NCI-H82 (cell line): Measurements from ENCODE around the gene APC.
A peak's percentile ranks its signal among the peaks of the same experiment; 100 is the strongest.
"Not testable (repeated sequence)": the region's sequence is repeated elsewhere in the genome, so short reads cannot be mapped to it uniquely, and the experiment has no call there.

Source experiments
- DNase-seq: peaks from one replicate; lab custom pipeline; 2025; lab: John Stamatoyannopoulos, UW

The APC gene

GRCh38 chr5:112857866-112858265 is 120.2 kb downstream of the APC start:
- no peak for DNase-seq

GRCh38 chr5:112860571-112860928 is 122.9 kb downstream of the APC start:
- not testable (repeated sequence) for DNase-seq

GRCh38 chr5:112860929-112861637 is 123.4 kb downstream of the APC start, which contains the start of gene SRP19:
Gene SRP19 (plus strand): TSS chr5:112861287. CDS start chr5:112861377, 90 bp downstream.
- DNase-seq: peak; percentile 98

GRCh38 chr5:112861638-112861985 is 123.9 kb downstream of the APC start:
- DNase-seq: no peak

GRCh38 chr5:112862085-112862484 is 124.4 kb downstream of the APC start:
- DNase-seq: peak; percentile 18

GRCh38 chr5:112863549-112863948 is 125.9 kb downstream of the APC start:
- no peak for DNase-seq

- DNase-seq: no peak
Measured at GRCh38 chr5:112865128-112865527, 127.4 kb downstream of the APC start.

- no peak for DNase-seq
Measured at GRCh38 chr5:112866739-112867138, 129.1 kb downstream of the APC start.

GRCh38 chr5:112867411-112867810 is 129.7 kb downstream of the APC start:
- no peak for DNase-seq

GRCh38 chr5:112869948-112870347 is 132.3 kb downstream of the APC start:
- DNase-seq: no peak

- DNase-seq: no peak
Measured at GRCh38 chr5:112870966-112871365, 133.3 kb downstream of the APC start.

- DNase-seq: no peak
Measured at GRCh38 chr5:112876362-112876761, 138.7 kb downstream of the APC start.

- DNase-seq: no peak
Measured at GRCh38 chr5:112878101-112878500, 140.4 kb downstream of the APC start.

GRCh38 chr5:112878760-112879159 is 141.1 kb downstream of the APC start:
- no peak for DNase-seq

GRCh38 chr5:112880219-112880964 is 142.7 kb downstream of the APC start:
- no peak for DNase-seq

GRCh38 chr5:112883192-112883591 is 145.5 kb downstream of the APC start:
- DNase-seq: no peak

GRCh38 chr5:112885001-112885400 is 147.3 kb downstream of the APC start:
- no peak for DNase-seq

- no peak for DNase-seq
Measured at GRCh38 chr5:112886975-112887374, 149.3 kb downstream of the APC start.

GRCh38 chr5:112892066-112892465 is 154.4 kb downstream of the APC start:
- not testable (repeated sequence) for DNase-seq

- no peak for DNase-seq
Measured at GRCh38 chr5:112892776-112893175, 155.1 kb downstream of the APC start.

GRCh38 chr5:112895682-112896081 is 158.0 kb downstream of the APC start:
- DNase-seq: no peak
